NCI-H510A treated with DMSO at 0.1 percent for 48 hours (cell line): ENCODE data around the gene GOLGA3.
A peak's percentile ranks its signal among the peaks of the same experiment; 100 is the strongest.
"Not testable (repeated sequence)": the region's sequence is repeated elsewhere in the genome, so short reads cannot be mapped to it uniquely, and the experiment has no call there.

Experiments used
- DNase-seq: peaks from one replicate; lab custom pipeline; 2025; lab: John Stamatoyannopoulos, UW

Gene GOLGA3

GRCh38 chr12:132828706-132829534, at the start of gene GOLGA3:
Gene GOLGA3, minus strand, starts transcription at chr12:132828869. Its CDS starts 6,741 bp downstream, at chr12:132822128.
- peak; percentile 89 for DNase-seq

GRCh38 chr12:132874620-132875019, 46.0 kb upstream of the GOLGA3 start:
- not testable (repeated sequence) for DNase-seq

- no peak for DNase-seq
Measured at GRCh38 chr12:132874175-132874574, 45.5 kb upstream of the GOLGA3 start.

GRCh38 chr12:132873724-132874123, 45.1 kb upstream of the GOLGA3 start:
- DNase-seq = no peak

- DNase-seq = no peak
Measured at GRCh38 chr12:132872975-132873421, 44.3 kb upstream of the GOLGA3 start.

- no peak for DNase-seq
Measured at GRCh38 chr12:132872073-132872855, 43.6 kb upstream of the GOLGA3 start.

- DNase-seq = no peak
Measured at GRCh38 chr12:132869551-132869950, 40.9 kb upstream of the GOLGA3 start.

GRCh38 chr12:132866251-132866828, 37.7 kb upstream of the GOLGA3 start:
- DNase-seq = no peak

- no peak for DNase-seq
Measured at GRCh38 chr12:132861558-132861957, 32.9 kb upstream of the GOLGA3 start.

GRCh38 chr12:132858718-132859266, 30.1 kb upstream of the GOLGA3 start:
- no peak for DNase-seq

- not testable (repeated sequence) for DNase-seq
Measured at GRCh38 chr12:132857019-132857418, 28.4 kb upstream of the GOLGA3 start.

- DNase-seq = no peak
Measured at GRCh38 chr12:132856581-132856980, 27.9 kb upstream of the GOLGA3 start.

- DNase-seq = not testable (repeated sequence)
Measured at GRCh38 chr12:132855211-132855610, 26.5 kb upstream of the GOLGA3 start.

- DNase-seq = no peak
Measured at GRCh38 chr12:132853285-132854092, 24.8 kb upstream of the GOLGA3 start.

- no peak for DNase-seq
Measured at GRCh38 chr12:132852496-132852895, 23.8 kb upstream of the GOLGA3 start.

GRCh38 chr12:132851465-132851864, 22.8 kb upstream of the GOLGA3 start:
- DNase-seq = no peak

- DNase-seq = no peak
Measured at GRCh38 chr12:132850291-132850690, 21.6 kb upstream of the GOLGA3 start.

GRCh38 chr12:132848521-132848920, 19.9 kb upstream of the GOLGA3 start:
- no peak for DNase-seq

GRCh38 chr12:132847363-132848356, 19.0 kb upstream of the GOLGA3 start:
- DNase-seq = no peak

- not testable (repeated sequence) for DNase-seq
Measured at GRCh38 chr12:132844681-132845080, 16.0 kb upstream of the GOLGA3 start.
